ENCODE measurements around the gene TSC22D1. TPM values are rescaled to one million over a fixed set of nuclear protein-coding genes. Genes with fewer than 3 reads are reported as not detected.

The TSC22D1 gene
- total RNA-seq, 1 donor from 2014 or later, result 153 TPM

- Mint-ChIP-seq H3K36me3 (ENCODE audit: insufficient read depth) (no peaks in the 10 kb centered on the region), H3K27me3 (peaks cover 5% of the 10 kb centered on the region), H3K4me1 (ENCODE audit: low read depth) (peaks cover 40% of the 10 kb centered on the region), H3K27ac (no peak overlapping the region), H3K9me3 (ENCODE audit: low read depth) (no peaks in the 10 kb centered on the region), H3K4me3 (ENCODE audit: low read depth) (no peak overlapping the region)
- no peak for DNase-seq (ENCODE audit: low spot score, unreplicated experiment)
- TF ChIP-seq, protein P1, sequence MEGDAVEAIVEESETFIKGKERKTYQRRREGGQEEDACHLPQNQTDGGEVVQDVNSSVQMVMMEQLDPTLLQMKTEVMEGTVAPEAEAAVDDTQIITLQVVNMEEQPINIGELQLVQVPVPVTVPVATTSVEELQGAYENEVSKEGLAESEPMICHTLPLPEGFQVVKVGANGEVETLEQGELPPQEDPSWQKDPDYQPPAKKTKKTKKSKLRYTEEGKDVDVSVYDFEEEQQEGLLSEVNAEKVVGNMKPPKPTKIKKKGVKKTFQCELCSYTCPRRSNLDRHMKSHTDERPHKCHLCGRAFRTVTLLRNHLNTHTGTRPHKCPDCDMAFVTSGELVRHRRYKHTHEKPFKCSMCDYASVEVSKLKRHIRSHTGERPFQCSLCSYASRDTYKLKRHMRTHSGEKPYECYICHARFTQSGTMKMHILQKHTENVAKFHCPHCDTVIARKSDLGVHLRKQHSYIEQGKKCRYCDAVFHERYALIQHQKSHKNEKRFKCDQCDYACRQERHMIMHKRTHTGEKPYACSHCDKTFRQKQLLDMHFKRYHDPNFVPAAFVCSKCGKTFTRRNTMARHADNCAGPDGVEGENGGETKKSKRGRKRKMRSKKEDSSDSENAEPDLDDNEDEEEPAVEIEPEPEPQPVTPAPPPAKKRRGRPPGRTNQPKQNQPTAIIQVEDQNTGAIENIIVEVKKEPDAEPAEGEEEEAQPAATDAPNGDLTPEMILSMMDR (IDR thresholded peaks at IDR 0.05; ENCODE audit: unreplicated experiment), result no peak
Measured at GRCh38 chr13:44407379-44407778, 168.8 kb downstream of the TSC22D1 start.

GRCh38 chr13:44406617-44407016 is 169.5 kb downstream of the TSC22D1 start:
- Mint-ChIP-seq H3K9me3 (ENCODE audit: low read depth) (no peaks in the 10 kb centered on the region), H3K4me1 (ENCODE audit: low read depth) (peaks cover 44% of the 10 kb centered on the region), H3K36me3 (ENCODE audit: insufficient read depth) (no peaks in the 10 kb centered on the region), H3K27me3 (peaks cover 5% of the 10 kb centered on the region), H3K4me3 (ENCODE audit: low read depth) (no peak overlapping the region), H3K27ac (no peak overlapping the region)
- TF ChIP-seq, protein P1 (IDR thresholded peaks at IDR 0.05; ENCODE audit: unreplicated experiment), result no peak
- no peak for DNase-seq (ENCODE audit: low spot score, unreplicated experiment)

DNA sequence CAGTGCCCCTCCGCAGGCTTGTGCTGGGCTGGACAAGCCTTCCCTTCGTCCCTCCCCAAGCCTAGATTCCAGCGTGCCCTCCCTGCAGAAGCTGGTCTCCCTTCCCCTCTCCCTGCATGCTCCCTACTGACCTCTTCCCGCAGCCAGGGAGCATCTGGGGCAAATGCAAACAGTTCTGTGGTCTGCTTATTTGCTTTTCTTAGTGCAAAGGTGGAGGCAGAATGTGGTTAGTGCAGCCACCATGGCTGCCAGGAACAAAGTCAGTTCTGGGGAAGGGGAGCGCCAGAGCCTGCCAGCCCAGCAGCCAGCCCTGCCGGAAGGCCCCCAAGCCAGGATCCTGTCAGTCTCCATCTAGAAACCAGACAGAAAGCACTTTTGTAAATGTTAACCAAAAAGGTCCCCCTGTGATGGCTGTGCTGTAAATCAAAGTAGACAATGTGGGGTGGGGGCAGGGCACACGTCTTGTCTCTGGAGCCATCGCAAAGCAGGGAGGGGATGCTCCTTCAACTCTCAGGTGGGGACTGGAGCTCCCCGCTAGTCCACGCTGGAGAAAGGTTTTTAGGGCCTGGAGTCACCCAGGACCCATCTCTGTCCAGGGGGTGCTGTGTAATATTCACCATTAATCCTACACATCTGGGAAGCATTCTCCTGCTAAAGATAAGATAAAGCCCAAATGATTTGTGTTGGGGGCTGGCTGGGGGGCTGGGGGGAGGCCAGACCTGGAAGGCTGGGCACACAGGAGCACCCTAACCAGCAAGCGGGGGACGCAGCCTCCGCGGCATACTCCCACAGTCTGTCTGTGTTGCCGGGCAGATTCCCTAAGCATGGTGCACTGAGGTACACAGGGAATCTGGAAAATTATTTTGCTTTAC is 171.6 kb downstream of the TSC22D1 start:
- Mint-ChIP-seq H3K9me3 (ENCODE audit: low read depth) (no peaks in the 10 kb centered on the region), H3K4me1 (ENCODE audit: low read depth) (peaks cover 43% of the 10 kb centered on the region), H3K4me3 (ENCODE audit: low read depth) (peak overlapping the region; percentile 66), H3K36me3 (ENCODE audit: insufficient read depth) (no peaks in the 10 kb centered on the region), H3K27ac (peak overlapping the region; percentile 85), H3K27me3 (peaks cover 3% of the 10 kb centered on the region)
- TF ChIP-seq, protein P1 (IDR thresholded peaks at IDR 0.05; ENCODE audit: unreplicated experiment), result no peak
- DNase-seq (ENCODE audit: low spot score, unreplicated experiment), result no peak

DNA sequence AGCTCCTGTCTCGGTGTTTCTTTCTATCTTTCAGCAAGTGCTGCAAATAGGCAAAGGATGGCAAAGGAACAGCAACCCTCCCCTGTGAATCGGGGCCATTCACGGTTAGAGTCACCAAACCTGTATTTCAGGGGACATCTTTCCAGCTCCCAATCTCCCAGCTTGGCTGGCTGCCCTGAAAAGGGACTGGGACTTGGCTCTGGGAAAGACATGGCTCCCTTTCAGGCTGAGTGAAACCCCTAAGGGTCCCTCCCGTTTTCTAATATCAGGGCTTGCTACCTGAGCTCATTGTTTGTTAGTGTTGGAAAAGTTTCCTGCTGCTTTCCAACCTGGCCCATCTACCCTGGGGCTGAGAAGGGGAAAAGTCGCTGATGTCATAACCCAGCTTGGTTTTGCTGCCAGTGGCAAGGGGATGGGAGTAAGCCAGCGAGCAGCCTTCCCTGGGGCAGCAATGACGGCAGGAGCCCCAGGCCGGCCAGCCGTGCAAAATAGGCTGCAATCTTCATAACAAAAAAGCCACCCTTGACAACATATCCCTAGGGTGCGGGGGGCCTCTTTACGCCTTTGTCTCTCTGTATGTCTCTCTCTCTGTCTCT is 172.6 kb downstream of the TSC22D1 start:
- Mint-ChIP-seq H3K4me1 (ENCODE audit: low read depth) (peaks cover 44% of the 10 kb centered on the region), H3K27me3 (peaks cover 4% of the 10 kb centered on the region), H3K9me3 (ENCODE audit: low read depth) (no peaks in the 10 kb centered on the region), H3K36me3 (ENCODE audit: insufficient read depth) (no peaks in the 10 kb centered on the region), H3K4me3 (ENCODE audit: low read depth) (peak overlapping the region; percentile 66), H3K27ac (peak overlapping the region; percentile 85)
- no peak for DNase-seq (ENCODE audit: low spot score, unreplicated experiment)
- TF ChIP-seq, protein P1 (IDR thresholded peaks at IDR 0.05; ENCODE audit: unreplicated experiment), result no peak

- H3K27ac Mint-ChIP-seq, result peak overlapping the region; percentile 75
- TF ChIP-seq, protein P1 (IDR thresholded peaks at IDR 0.05; ENCODE audit: unreplicated experiment), result no peak
- H3K4me1 Mint-ChIP-seq (ENCODE audit: low read depth), result peaks cover 45% of the 10 kb centered on the region
- no peak for DNase-seq (ENCODE audit: low spot score, unreplicated experiment)
- H3K27me3 Mint-ChIP-seq, result peaks cover 6% of the 10 kb centered on the region
- H3K9me3 Mint-ChIP-seq (ENCODE audit: low read depth), result no peaks in the 10 kb centered on the region
- H3K4me3 Mint-ChIP-seq (ENCODE audit: low read depth), result peak overlapping the region; percentile 7
- no peaks in the 10 kb centered on the region for H3K36me3 Mint-ChIP-seq (ENCODE audit: insufficient read depth)
Measured at GRCh38 chr13:44402899-44403445, 173.2 kb downstream of the TSC22D1 start.

Measured in progenitor cell of endocrine pancreas (in vitro differentiated cells).